GM12801 (cell line): ENCODE data around the gene PPP1R11.

Experiments
- TF ChIP-seq, protein P1 (sequence below): IDR thresholded peaks from one replicate; pipeline ENCODE4 v1.5.1; 2011; ENCODE audit warnings: control low read depth; ENCODE audit not compliant: insufficient read length; ENCODE audit errors: extremely low read depth

PPP1R11 gene

DNA sequence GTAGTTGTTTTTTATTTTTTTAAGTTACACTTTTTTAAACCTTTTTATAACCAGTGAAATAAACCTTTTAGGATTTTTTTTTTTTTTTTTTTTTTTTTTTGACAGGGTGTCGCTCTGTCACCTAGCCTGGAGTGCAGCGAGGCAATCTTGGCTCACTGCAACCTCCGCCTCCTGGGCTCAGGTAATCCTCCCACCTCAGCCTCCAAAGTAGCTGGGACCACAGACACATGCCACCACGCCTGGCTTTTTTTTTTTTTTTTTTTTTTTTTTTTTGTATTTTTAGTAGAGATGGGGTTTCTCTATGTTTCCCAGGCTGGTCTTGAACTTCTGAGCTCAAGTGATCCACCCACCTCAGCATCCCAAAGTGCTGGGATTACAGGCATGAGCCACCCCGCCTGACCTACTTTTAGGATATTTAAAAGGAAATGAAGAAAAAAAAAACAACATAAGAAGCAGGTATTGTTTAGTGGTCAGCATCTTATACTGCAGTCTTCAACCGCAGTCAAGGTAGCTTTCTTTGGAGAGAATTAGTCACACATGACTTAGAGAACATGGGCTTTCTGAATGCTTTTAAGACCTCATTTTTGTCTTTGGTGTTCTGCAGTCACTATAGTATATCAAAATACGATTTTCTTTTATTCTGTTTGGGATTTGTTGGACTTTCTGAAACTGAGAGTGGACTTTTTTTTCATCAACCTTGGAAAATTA lies 4.4 kb upstream of the PPP1R11 start:
- TF ChIP-seq, protein P1, sequence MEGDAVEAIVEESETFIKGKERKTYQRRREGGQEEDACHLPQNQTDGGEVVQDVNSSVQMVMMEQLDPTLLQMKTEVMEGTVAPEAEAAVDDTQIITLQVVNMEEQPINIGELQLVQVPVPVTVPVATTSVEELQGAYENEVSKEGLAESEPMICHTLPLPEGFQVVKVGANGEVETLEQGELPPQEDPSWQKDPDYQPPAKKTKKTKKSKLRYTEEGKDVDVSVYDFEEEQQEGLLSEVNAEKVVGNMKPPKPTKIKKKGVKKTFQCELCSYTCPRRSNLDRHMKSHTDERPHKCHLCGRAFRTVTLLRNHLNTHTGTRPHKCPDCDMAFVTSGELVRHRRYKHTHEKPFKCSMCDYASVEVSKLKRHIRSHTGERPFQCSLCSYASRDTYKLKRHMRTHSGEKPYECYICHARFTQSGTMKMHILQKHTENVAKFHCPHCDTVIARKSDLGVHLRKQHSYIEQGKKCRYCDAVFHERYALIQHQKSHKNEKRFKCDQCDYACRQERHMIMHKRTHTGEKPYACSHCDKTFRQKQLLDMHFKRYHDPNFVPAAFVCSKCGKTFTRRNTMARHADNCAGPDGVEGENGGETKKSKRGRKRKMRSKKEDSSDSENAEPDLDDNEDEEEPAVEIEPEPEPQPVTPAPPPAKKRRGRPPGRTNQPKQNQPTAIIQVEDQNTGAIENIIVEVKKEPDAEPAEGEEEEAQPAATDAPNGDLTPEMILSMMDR = no peak

DNA sequence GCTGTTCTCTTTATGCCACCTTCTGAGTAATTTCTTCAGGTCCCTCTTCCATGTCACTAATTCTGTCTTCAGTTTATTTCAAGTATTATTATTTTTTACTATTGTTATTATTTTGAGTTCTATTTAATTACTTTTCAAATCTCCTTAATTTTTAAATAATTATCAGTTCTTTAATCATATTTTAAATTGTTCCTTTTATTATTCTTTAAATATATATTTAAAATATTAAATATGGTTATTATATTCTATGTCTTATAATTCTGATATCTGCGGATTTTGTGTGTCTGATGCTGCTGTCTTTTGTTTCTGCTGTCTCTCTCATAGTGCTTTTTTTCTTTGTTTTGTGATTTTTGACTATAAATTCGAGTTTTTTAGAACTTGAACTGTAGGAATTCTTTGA lies 3.7 kb upstream of the PPP1R11 start:
- TF ChIP-seq, protein P1 = no peak

DNA sequence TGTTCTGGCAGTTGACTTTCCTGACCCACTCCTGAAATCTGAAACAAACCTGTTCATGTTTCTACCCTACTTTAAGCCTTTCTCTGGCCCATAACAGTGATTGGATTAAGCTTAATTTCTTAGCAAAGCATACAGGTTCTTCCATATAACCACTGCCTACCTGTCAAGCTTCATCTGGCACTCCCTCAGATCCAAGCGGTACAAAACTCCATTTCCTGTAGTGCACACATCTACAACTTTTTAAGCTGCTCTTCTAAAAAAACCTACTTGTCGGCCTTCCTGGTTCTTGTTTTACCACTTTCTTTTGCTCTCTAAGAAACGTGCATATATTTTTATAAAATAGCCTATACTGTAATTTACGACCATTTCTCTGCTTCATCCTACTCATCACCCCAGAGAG lies 916 bp upstream of the PPP1R11 start:
- TF ChIP-seq, protein P1 = no peak

DNA sequence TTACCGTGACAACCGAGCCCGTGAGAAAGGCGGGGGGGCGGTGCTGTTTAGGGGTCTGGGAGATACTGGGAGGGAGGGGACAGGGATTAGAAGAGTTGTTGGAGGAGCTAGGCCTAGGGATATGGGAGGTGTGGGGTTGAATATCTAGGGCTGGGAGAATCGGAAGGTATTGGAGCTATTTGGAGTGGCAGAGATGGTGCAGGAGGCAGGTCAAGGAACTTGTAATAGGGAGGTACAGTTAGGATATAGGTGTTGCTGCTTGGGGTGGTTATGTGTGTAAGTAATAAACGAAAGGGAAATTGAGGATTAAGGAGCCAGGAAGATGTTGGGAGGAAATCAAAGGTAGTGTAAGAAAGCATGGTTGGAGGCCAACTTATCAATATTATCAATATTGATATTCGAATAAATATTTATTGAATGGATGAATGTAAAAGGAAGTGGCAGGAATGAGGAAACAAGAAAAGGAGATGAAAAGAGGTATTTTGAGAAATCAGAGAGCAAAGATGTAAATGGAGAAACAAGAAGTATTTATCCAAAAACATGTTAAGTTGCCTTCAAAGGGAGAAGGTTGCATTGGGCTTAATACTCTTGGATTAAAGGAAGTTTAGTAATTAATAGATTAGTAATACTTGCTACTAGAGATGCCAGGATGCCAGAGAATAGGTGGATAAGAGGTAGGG lies 602 bp downstream of the PPP1R11 start:
- TF ChIP-seq, protein P1 = no peak

GRCh38 chr6:30071081-30071818 lies 4.3 kb downstream of the PPP1R11 start:
- TF ChIP-seq, protein P1 = no peak

- TF ChIP-seq, protein P1 = no peak
These were observed 4.9 kb downstream of the PPP1R11 start for GRCh38 chr6:30071858-30072257.

DNA sequence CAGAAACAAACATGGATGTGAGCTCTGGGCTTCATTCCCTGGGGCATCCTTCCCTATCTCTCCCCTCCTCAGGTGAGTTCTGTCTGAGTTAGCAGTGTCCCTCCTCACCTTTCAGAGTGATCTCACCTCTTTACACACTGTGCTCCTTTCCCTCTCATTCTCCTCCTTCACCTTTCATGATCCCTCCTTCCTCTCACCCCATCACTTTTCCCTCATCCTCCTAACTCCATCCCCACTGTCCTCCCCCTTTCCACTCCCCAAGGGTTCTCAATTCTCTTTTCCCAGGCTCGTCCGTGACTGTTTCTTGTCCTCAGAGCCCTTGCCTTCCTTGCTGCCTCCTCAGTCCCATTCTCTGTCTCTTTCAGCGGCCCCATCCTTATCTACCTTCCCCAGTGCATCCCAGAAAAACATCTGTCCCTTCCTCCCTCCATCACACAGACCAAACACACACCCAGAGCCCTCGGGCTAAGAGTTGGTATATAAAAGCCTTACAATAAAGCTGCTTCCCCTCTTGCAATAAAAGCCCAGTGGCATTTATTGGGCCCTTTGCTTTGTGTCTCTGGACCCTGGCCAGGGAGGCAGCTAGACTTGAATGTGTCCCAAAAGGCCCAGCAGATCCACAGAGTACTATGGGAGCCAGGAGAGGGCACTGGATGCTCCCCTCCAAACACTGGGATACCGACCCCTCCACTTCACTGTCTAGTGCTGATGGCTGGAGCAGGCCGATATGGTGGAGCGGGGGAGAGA lies 6.7 kb downstream of the PPP1R11 start:
- TF ChIP-seq, protein P1 = no peak
